SIG-M5 treated with dmso at 0.1 percent for 504 hours (cell line): ENCODE results near the gene CSNK1D.
"Not testable (repeated sequence)": the region's sequence is repeated elsewhere in the genome, so short reads cannot be mapped to it uniquely, and the experiment has no call there.

Source experiments
- DNase-seq: peaks from one replicate; lab custom pipeline; 2025; ENCODE audit not compliant: unreplicated experiment; lab: John Stamatoyannopoulos, UW

Gene CSNK1D

DNA sequence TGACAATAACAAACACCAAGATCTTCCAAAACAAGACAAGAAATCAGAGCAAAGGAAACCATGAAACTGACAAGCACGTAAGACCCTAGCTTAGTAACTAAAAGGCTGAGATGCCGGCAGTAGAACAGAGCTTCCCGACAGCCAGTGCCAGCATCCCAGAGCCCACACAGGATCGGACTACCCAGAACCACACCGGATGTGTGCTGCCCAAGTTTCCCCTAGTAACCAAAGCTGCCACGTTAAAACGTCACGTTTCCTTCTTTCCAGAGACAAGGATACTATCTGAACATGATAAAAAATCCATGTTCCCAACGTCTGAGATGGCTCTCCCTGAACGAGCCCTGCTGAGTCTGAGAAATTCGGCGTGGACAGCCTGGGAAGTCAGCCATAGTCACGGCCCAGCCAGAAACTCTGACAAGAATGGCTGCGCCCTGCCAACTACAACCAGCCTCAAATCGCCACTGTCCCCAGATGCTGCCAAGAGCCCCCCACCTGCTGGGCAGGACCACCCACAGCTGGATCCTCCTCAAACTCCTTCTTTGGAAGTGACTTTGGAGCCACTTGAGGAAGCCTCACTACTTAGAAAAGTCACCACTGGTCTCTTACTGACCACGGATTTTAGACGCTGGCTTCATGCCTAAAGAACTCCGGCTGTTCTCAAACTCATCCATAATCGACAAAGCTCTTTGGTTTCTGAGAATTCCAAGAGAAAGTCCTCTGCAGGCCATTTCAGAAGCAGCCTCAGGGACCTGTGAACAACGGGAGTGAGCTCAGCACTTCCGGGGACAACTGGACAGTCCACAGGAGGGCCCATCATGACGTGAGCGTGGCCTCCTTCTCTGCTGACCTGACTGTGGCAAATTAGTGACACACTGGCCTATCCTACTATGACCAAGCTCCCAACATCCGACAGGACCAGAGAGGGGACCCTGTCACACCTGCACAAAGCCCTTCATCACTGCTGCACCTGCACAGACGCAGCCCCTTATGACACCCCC lies 77.5 kb downstream of the CSNK1D start:
- DNase-seq = no peak

DNA sequence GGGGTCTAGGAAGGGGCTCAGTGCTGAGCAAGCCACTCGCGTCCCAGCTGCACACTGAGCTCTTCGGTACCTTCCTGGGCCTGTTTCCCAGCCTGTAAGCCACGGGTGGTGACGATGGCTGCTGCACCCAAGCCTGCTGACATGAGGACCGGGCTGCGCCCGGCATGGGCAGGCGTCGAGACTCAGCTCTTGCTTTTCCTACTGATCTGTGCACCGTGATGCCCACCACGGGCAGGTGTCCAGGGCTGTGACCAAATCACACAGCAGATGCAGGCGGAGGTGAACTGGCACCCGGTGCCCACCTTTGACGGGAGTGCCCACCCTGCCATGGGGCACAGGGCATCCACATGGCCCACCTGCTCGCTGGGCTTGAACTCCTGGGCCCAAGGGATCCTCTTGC lies 78.7 kb downstream of the CSNK1D start:
- DNase-seq = no peak

DNA sequence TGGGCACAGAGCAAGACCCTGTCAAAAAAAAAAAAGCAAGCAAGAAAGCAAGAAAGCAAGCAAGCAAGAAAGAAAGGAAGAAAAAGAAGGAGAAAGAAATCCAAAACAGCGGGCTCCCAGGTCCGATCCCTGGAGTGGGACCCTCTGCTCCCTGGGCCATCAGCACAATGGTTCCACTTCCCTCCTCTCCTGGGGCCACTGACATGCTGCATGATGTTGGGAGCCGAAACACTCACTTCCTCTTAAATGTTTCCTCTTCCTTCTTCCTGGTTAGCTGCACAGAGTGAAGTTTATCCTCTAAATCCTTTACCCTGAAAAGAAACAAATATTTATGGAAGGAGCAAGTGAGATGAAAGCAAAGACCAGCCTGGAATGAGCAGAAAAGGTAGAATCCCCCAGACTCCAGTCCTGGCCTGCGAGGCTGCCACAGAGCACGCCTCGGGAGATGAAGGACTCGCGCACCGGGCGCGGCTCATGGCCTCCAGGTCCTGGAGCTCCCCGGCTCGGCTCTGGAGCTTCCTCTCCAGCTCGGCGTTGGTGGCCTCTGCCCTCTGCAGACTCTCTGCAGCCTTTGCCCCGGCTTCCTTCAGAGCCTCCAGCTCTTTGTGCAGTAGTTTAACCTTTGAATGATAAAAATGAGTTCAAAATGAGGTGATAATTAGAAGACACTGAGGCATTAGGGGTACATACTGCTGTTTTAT lies 79.8 kb downstream of the CSNK1D start:
- peak; percentile 76 for DNase-seq

DNA sequence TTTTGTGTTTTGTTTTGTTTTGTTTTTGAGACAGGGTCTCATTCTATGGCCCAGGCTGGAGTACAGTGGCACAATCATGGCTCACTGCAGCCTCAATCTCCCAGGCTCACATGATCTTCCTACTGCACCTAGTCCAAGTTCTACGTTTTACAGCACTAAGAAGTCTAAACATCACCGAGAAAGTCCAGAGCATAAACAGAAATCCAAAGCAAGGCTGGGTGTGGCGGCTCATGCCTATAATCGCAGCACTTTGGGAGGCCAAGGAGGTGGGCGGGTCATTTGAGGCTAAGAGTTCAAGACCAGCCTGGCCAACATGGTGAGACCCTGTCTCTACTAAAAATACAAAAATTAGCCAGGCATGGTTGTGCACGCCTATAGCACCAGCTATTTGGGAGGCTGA lies 80.5 kb downstream of the CSNK1D start:
- DNase-seq = not testable (repeated sequence)
